Duodenal mucosa (tissue), 2 donors: ENCODE data around the gene PTGS2.

Source experiments
- H3K27ac ChIP-seq: one replicate; pipeline ENCODE4 v1.7.0; 2013; ENCODE audit warnings: low read depth, low read length
- H3K27me3 ChIP-seq, 2 donors: one replicate each; pipeline ENCODE4 v1.7.0; 2013; ENCODE audit warnings: low read length in 2 of 2, control low read depth in 1 of 2; ENCODE audit not compliant: insufficient read depth in 2 of 2, control insufficient read depth in 1 of 2
- H3K36me3 ChIP-seq, 2 donors: one replicate each; pipeline ENCODE4 v1.7.0; 2013; ENCODE audit warnings: low read length in 2 of 2, control low read depth in 1 of 2; ENCODE audit not compliant: insufficient read depth in 2 of 2, control insufficient read depth in 1 of 2
- H3K4me1 ChIP-seq, 2 donors: one replicate each; pipeline ENCODE4 v1.7.0; 2013; ENCODE audit warnings: low read length in 2 of 2, control low read depth in 1 of 2; ENCODE audit not compliant: insufficient read depth in 2 of 2, control insufficient read depth in 1 of 2
- H3K4me3 ChIP-seq, 2 donors: one replicate each; pipeline ENCODE4 v1.7.0; 2013; ENCODE audit warnings: low read length in 2 of 2, low read depth in 1 of 2
- H3K9ac ChIP-seq, 2 donors: one replicate each; pipeline ENCODE4 v1.7.0; 2013; ENCODE audit warnings: low read length in 2 of 2, low read depth in 1 of 2
- H3K9me3 ChIP-seq, 2 donors: one replicate each; pipeline ENCODE4 v1.7.0; 2013; ENCODE audit warnings: low read length in 2 of 2, control low read depth in 1 of 2; ENCODE audit not compliant: control insufficient read depth in 1 of 2

Gene PTGS2

DNA sequence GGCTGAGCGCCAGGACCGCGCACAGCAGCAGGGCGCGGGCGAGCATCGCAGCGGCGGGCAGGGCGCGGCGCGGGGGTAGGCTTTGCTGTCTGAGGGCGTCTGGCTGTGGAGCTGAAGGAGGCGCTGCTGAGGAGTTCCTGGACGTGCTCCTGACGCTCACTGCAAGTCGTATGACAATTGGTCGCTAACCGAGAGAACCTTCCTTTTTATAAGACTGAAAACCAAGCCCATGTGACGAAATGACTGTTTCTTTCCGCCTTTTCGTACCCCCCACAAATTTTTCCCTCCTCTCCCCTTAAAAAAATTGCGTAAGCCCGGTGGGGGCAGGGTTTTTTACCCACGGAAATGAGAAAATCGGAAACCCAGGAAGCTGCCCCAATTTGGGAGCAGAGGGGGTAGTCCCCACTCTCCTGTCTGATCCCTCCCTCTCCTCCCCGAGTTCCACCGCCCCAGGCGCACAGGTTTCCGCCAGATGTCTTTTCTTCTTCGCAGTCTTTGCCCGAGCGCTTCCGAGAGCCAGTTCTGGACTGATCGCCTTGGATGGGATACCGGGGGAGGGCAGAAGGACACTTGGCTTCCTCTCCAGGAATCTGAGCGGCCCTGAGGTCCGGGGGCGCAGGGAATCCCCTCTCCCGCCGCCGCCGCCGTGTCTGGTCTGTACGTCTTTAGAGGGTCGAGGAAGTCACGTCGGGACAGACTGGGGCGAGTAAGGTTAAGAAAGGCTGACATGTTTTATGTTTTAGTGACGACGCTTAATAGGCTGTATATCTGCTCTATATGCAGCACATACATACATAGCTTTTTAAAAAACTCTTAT, at the start of gene PTGS2:
PTGS2 (minus strand) TSS at position 179 of the 817 bp plus-strand sequence; CDS start at position 46, 133 bp downstream.
- H3K36me3 ChIP-seq, result no peaks in the 10 kb centered on the region
- peaks cover 0 to 4% of the 10 kb centered on the region in 2 donors for H3K4me1 ChIP-seq
- H3K4me3 ChIP-seq, result peak within 1 kb of the TSS; percentile 71 to 79
- peaks cover 4 to 5% of the 10 kb centered on the region in 2 donors for H3K27me3 ChIP-seq
- peak within 1 kb of the TSS; percentile 59 for H3K27ac ChIP-seq
- peak within 1 kb of the TSS; percentile 44 to 69 for H3K9ac ChIP-seq
- no peaks in the 10 kb centered on the region for H3K9me3 ChIP-seq

DNA sequence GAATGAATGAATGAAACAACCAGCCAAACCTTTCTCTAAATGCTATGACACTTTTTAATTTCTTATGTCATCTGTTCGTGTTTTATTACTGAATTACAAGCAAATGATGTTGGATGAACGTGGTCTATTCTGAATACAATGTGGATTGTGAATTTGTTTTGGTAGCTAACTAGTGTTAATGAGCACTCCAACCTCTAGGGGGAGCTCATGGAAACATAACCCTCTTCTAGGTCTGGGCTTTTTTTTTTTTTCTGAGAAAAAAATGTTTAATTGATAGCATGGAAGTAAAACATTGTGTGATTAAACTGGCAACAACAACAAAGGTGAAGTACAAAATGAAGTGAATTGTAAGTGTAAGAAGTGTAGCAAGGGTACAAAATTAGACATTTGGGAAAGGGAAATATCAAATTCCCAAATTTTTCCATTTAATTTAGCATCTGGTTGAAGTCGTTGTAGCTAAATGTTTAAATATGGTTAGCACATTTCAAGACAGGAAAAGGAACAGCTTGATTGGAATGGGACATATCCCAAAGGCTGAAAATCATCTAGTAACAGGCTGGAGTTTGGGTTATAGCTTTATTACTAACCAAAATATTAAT, 42.6 kb upstream of the PTGS2 start:
- no peaks in the 10 kb centered on the region for H3K4me1 ChIP-seq
- H3K27me3 ChIP-seq, result no peaks in the 10 kb centered on the region
- H3K27ac ChIP-seq, result no peak overlapping the region
- no peaks in the 10 kb centered on the region for H3K36me3 ChIP-seq
- H3K9me3 ChIP-seq, result no peaks in the 10 kb centered on the region
- no peak overlapping the region for H3K4me3 ChIP-seq
- no peak overlapping the region for H3K9ac ChIP-seq

DNA sequence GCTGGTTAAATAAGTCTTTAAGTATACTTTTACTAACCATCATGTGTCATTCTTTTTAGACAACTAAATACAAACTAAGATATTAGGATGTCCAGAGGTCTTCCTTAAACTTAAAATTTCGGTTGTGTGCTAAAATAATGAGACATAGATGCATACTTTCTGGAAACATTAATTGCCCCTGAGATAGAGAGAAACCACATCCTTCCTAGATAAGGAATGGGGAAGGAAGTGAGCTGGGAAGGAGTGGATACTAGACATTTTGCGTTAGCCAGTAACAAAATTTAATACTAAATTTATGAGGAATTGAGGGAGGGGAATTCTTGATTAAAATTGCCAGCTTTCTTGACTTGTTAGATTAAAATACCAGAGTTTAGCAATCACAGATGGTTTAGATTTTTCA, 37.1 kb upstream of the PTGS2 start:
- Histone ChIP-seq H3K9ac (no peak overlapping the region), H3K27ac (no peak overlapping the region), H3K36me3 (no peaks in the 10 kb centered on the region), H3K4me1 (no peaks in the 10 kb centered on the region), H3K9me3 (no peaks in the 10 kb centered on the region), H3K4me3 (no peak overlapping the region), H3K27me3 (no peaks in the 10 kb centered on the region)

DNA sequence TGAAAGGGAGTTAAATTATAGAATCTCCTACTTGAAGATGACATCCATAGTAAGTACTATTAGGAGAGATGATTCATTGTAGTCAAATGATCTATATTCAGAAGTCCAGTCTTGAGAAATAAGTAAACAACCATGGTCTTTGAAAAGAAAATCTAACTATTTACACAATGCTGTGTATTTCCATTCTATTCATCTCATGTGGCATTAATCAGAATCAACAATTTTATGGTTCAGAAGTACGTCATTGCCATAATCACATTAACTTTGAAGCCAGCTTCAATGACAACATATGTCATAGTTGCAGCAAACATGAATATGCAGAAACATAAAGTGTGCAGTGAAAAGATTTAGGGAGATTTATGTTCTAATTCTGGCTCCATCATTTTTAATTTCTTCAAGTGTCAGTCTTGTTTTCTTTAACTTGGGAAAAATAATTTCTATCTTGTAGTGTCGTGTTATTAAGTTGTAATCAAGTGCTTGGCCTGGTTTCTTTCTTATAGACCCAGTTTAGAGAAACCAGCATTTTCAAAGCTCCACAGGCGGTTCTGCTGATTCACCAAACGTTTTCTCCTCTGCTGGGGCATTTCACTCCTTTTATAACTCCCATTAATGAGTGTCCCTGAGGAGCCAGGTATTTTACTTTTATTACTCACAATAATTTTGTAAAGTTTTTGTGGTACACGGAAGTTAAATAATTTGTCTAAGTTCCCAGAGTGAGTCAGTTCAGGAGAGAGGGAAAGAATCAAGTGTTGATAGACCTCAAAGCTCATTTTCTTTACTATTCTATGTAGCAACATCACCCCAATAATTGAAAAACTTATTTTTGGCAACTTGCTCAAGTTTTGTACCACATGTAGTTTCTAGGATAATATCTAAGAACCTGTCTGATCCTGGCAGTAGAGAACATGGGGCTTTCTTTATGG, 35.9 kb upstream of the PTGS2 start:
- H3K36me3 ChIP-seq, result no peaks in the 10 kb centered on the region
- no peak overlapping the region for H3K9ac ChIP-seq
- no peaks in the 10 kb centered on the region for H3K4me1 ChIP-seq
- no peak overlapping the region for H3K4me3 ChIP-seq
- no peaks in the 10 kb centered on the region for H3K27me3 ChIP-seq
- H3K27ac ChIP-seq, result no peak overlapping the region
- H3K9me3 ChIP-seq, result no peaks in the 10 kb centered on the region

DNA sequence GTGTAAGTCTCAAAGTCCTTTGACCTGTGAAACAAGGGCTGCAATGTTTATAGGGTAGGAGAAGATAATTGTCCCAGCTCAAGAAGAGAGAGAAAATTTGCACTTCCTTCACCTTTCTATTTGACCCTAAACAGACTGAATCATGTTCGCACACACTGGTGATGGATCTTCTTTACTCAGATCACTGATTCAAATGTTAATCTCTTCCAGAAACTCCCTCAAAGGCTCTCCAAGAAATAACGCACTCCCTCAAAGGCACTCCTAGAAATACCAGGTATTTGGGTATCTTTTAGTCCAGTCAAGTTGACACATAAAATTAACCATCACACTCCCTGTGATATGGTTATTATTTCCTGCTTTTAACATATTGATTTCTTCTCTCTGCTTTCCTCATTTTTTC, 30.5 kb upstream of the PTGS2 start:
- Histone ChIP-seq H3K36me3 (no peaks in the 10 kb centered on the region), H3K27me3 (no peaks in the 10 kb centered on the region), H3K9me3 (no peaks in the 10 kb centered on the region), H3K4me3 (no peak overlapping the region), H3K27ac (no peak overlapping the region), H3K4me1 (no peaks in the 10 kb centered on the region), H3K9ac (no peak overlapping the region)

DNA sequence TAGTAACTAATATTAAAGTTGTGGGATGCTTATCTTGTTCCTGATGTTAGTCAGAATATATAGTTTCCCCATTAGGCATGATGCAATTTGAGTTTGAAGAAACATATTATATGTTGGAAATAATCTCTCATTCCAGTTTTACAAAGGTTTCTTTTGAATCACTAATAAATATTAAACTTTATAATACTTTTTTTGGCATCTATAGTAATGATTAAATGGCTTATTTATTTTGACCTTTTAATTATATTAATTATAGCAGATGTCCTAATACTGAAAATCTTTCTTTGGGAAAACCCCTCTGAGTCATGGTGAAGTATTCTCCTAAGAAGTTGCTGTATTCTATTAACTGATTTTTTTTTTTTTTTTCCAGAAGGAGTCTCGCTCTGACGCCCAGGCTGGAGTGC, 28.5 kb upstream of the PTGS2 start:
- H3K9ac ChIP-seq, result no peak overlapping the region

DNA sequence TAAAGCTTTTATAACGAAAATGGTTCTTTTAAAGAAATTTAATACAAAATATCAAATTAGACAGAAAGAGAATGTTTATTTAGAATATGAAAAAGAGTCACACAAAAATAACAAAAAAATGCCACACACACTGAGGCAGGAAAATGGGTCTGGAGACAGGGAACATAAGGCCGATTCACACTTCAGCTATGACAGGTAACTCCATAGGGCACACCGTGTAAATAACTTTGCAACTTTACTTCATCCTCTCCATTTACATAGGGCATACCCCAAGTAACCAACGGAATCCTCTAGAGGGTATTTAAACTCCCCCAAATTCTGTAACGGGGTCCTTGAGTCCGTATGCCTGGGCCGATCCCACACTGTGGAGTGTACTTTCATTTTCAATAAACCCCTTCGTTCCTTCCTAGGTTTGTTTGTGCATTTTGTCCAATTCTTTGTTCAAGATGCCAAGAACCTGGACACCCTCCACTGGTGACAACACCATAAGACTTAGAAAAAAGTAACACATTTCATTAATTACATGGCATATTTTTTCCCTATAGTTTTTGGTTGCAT, 23.1 kb upstream of the PTGS2 start:
- Histone ChIP-seq H3K27ac (no peak overlapping the region), H3K27me3 (no peaks in the 10 kb centered on the region), H3K4me3 (no peak overlapping the region), H3K9me3 (no peaks in the 10 kb centered on the region), H3K9ac (no peak overlapping the region), H3K4me1 (no peaks in the 10 kb centered on the region), H3K36me3 (no peaks in the 10 kb centered on the region)

More for the DNA sequence above, 28.5 kb upstream of the PTGS2 start:
- Histone ChIP-seq H3K4me1 (no peaks in the 10 kb centered on the region), H3K9me3 (no peaks in the 10 kb centered on the region), H3K27me3 (no peaks in the 10 kb centered on the region), H3K36me3 (no peaks in the 10 kb centered on the region), H3K4me3 (no peak overlapping the region), H3K27ac (no peak overlapping the region)

DNA sequence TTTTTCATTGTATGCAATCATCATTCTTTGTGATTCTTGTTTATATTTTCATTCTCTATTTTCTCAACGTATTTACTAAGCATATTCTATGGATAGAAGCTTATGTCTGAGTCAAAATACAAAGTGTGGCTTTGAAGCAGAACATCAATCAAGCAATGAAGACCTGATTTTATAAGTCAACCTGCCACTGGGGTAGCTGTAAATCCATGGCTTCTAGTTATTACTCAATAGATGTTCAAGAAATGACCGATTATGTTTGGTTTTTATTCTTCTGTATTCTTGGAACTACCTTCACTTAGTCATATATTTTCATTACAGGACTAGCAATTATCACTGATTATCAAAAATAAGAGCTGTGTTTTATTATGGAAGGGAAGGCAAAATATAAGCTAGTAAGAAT, 20.5 kb upstream of the PTGS2 start:
- H3K4me1 ChIP-seq, result no peaks in the 10 kb centered on the region
- no peak overlapping the region for H3K9ac ChIP-seq

DNA sequence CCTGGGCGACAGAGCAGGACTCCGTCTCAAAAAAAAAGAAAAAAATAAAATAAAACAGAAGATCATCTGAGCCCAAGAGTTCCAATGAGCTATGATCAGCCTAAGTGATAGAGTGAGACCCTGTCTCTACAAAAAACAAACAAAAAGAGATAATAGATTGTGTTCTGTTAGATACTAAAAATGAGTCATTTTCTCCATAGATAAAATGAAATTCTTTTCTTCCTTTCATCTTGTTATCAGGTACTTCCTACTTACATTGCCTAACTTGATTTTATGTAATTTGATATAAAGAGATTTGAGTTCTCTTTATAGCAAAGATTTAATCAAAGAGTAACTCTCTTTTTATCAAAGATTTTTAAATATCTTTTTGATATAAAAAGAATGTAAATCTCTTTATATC, 19.3 kb upstream of the PTGS2 start:
- Histone ChIP-seq H3K27me3 (no peaks in the 10 kb centered on the region), H3K9me3 (no peaks in the 10 kb centered on the region), H3K9ac (no peak overlapping the region), H3K27ac (no peak overlapping the region), H3K4me1 (no peaks in the 10 kb centered on the region), H3K4me3 (no peak overlapping the region), H3K36me3 (no peaks in the 10 kb centered on the region)

More for the DNA sequence above, 20.5 kb upstream of the PTGS2 start:
- Histone ChIP-seq H3K27me3 (no peaks in the 10 kb centered on the region), H3K27ac (no peak overlapping the region), H3K4me3 (no peak overlapping the region), H3K9me3 (no peaks in the 10 kb centered on the region), H3K36me3 (no peaks in the 10 kb centered on the region)
